HEK293 (cell line): ENCODE results near the gene PGBD2.

ENCODE experiments used
- CTCF ChIA-PET: fragments of 350-600 bp; formaldehyde crosslinking; extraction: SDS; loops from one replicate; lab custom pipeline; 2021; ENCODE audit warnings: antibody characterized with exemption; lab: Yijun Ruan, JAX
- POLR2A ChIA-PET: fragments of 300-600 bp; formaldehyde crosslinking; extraction: SDS; loops from one replicate; lab custom pipeline; 2020; ENCODE audit warnings: antibody characterized with exemption, inconsistent platforms; lab: Yijun Ruan, JAX
- H3K27ac ChIP-seq: fragments of 200-500 bp; sonication (Bioruptor generic); 2 replicates; pipeline ENCODE4 v1.5.1; 2014; ENCODE audit warnings: low read depth, low read length, control low read depth, inconsistent platforms; ENCODE audit errors: extremely low read depth
- H3K36me3 ChIP-seq, 2 experiments: fragments of 200-500 bp in 1 of 2; sonication (Bioruptor generic) in 1 of 2; 1 replicate in 1 of 2; 2 replicates in 1 of 2; pipeline ENCODE4 v1.5.1; 2014 to 2017; ENCODE audit warnings: inconsistent platforms in 2 of 2, low read length in 2 of 2; ENCODE audit not compliant: control insufficient read depth in 2 of 2, insufficient read depth in 1 of 2
- H3K4me1 ChIP-seq: fragments of 200-500 bp; sonication (Bioruptor generic); 2 replicates; pipeline ENCODE4 v1.5.1; 2014; ENCODE audit warnings: mild to moderate bottlenecking, low read length, inconsistent platforms; ENCODE audit not compliant: control insufficient read depth, insufficient read depth
- H3K4me3 ChIP-seq: 2 replicates; pipeline ENCODE4 v1.5.1; 2011; ENCODE audit warnings: low read depth, mild to moderate bottlenecking, control low read depth, low read length, moderate library complexity
- H3K9me3 ChIP-seq: fragments of 200-500 bp; sonication (Bioruptor generic); 2 replicates; pipeline ENCODE4 v1.5.1; 2014; ENCODE audit warnings: low read depth, low read length, inconsistent platforms; ENCODE audit not compliant: control insufficient read depth, insufficient read depth
- BCL11A ChIP-seq: fragments of 450-650 bp; formaldehyde crosslinking; IDR thresholded peaks from 2 replicates; pipeline ENCODE4 v1.5.1; 2016; ENCODE audit warnings: low read depth, missing biosample characterization, missing genetic modification characterization
- KLF17 ChIP-seq: fragments of 450-650 bp; formaldehyde crosslinking; IDR thresholded peaks from 2 replicates; pipeline ENCODE4 v1.5.1; 2016; ENCODE audit warnings: missing biosample characterization, missing genetic modification characterization
- KLF8 ChIP-seq: fragments of 450-650 bp; formaldehyde crosslinking; IDR thresholded peaks from 2 replicates; pipeline ENCODE4 v1.5.1; 2016; ENCODE audit warnings: missing biosample characterization, missing genetic modification characterization
- YY1 ChIP-seq: fragments of 450-650 bp; formaldehyde crosslinking; IDR thresholded peaks from 2 replicates; pipeline ENCODE4 v1.5.1; 2018; ENCODE audit warnings: missing biosample characterization, missing genetic modification characterization
- ZNF112 ChIP-seq: fragments of 450-650 bp; formaldehyde crosslinking; IDR thresholded peaks from 2 replicates; pipeline ENCODE4 v1.5.0; 2017; ENCODE audit warnings: missing biosample characterization, missing genetic modification characterization
- ZNF121 ChIP-seq: fragments of 450-650 bp; formaldehyde crosslinking; IDR thresholded peaks from 2 replicates; pipeline ENCODE4 v1.5.1; 2016; ENCODE audit warnings: missing biosample characterization, missing genetic modification characterization
- ZNF132 ChIP-seq: fragments of 450-650 bp; formaldehyde crosslinking; IDR thresholded peaks from 2 replicates; pipeline ENCODE4 v1.5.1; 2017; ENCODE audit warnings: missing biosample characterization, missing genetic modification characterization, borderline replicate concordance
- ZNF157 ChIP-seq: fragments of 450-650 bp; formaldehyde crosslinking; IDR thresholded peaks from 2 replicates; pipeline ENCODE4 v1.5.1; 2016; ENCODE audit warnings: missing biosample characterization, missing genetic modification characterization
- ZNF2 ChIP-seq: fragments of 450-650 bp; formaldehyde crosslinking; IDR thresholded peaks from 2 replicates; pipeline ENCODE4 v1.5.1; 2016; ENCODE audit warnings: missing biosample characterization, missing genetic modification characterization
- ZNF223 ChIP-seq: fragments of 450-650 bp; formaldehyde crosslinking; IDR thresholded peaks from 2 replicates; pipeline ENCODE4 v1.5.1; 2016; ENCODE audit warnings: missing biosample characterization, missing genetic modification characterization
- ZNF248 ChIP-seq: fragments of 450-650 bp; formaldehyde crosslinking; IDR thresholded peaks from 2 replicates; pipeline ENCODE4 v1.5.1; 2017; ENCODE audit warnings: missing biosample characterization, missing genetic modification characterization
- ZNF292 ChIP-seq: fragments of 450-650 bp; formaldehyde crosslinking; IDR thresholded peaks from 2 replicates; pipeline ENCODE4 v1.5.1; 2016; ENCODE audit warnings: low read depth, missing biosample characterization, missing genetic modification characterization, borderline replicate concordance
- ZNF324 ChIP-seq: fragments of 450-650 bp; formaldehyde crosslinking; IDR thresholded peaks from 2 replicates; pipeline ENCODE4 v1.5.1; 2016; ENCODE audit warnings: missing biosample characterization, missing genetic modification characterization
- ZNF366 ChIP-seq: fragments of 450-650 bp; formaldehyde crosslinking; conservative IDR thresholded peaks from 2 replicates; pipeline ENCODE4 v1.5.1; 2016; ENCODE audit warnings: missing biosample characterization, missing genetic modification characterization
- ZNF514 ChIP-seq: fragments of 450-650 bp; formaldehyde crosslinking; IDR thresholded peaks from 2 replicates; pipeline ENCODE4 v1.5.1; 2016; ENCODE audit warnings: missing biosample characterization, missing genetic modification characterization
- ZNF76 ChIP-seq: fragments of 450-650 bp; formaldehyde crosslinking; IDR thresholded peaks from 2 replicates; pipeline ENCODE4; 2016; ENCODE audit warnings: low read depth, missing biosample characterization, missing genetic modification characterization, borderline replicate concordance
- ZNF776 ChIP-seq: fragments of 450-650 bp; formaldehyde crosslinking; IDR thresholded peaks from 2 replicates; pipeline ENCODE4 v1.5.0; 2017; ENCODE audit warnings: missing biosample characterization, missing genetic modification characterization, borderline replicate concordance
- ZSCAN16 ChIP-seq: fragments of 450-650 bp; formaldehyde crosslinking; IDR thresholded peaks from 2 replicates; pipeline ENCODE4 v1.5.1; 2016; ENCODE audit warnings: missing biosample characterization, missing genetic modification characterization
- TF ChIP-seq, protein P1 (sequence below): fragments of 450-650 bp; formaldehyde crosslinking; IDR thresholded peaks from 2 replicates; pipeline ENCODE4; 2016; ENCODE audit warnings: missing biosample characterization, missing genetic modification characterization
- TF ChIP-seq, protein P2 (sequence below): fragments of 450-650 bp; formaldehyde crosslinking; IDR thresholded peaks from 2 replicates; pipeline ENCODE4 v1.5.1; 2016; ENCODE audit warnings: missing biosample characterization, missing genetic modification characterization
- TF ChIP-seq, protein P3 (sequence below): fragments of 450-650 bp; formaldehyde crosslinking; IDR thresholded peaks from 2 replicates; pipeline ENCODE4 v1.5.1; 2017; ENCODE audit warnings: missing biosample characterization, missing genetic modification characterization

PGBD2 gene

DNA sequence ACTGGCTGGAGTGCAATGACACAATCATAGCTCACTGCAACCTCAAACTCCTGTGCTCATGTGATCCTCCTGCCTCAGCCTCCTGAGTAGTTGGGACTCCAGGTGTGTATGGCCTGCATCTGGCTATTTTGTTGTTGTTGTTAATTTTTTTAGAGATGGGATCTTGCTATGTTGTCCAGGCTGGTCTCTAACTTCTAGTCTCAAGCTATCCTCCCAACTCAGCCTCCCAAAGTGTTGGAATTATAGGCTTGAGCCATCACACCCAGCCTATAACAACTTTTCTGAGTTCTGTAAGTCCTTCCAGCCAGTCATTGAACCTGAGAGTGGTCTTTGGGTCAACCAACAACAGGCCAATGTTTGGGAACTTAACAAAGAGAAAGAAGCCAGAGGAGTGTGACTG is 11.2 kb upstream of the PGBD2 start:
- Histone ChIP-seq H3K4me1 (no peaks in the 10 kb centered on the region), H3K27ac (no peak overlapping the region), H3K4me3 (no peak overlapping the region), H3K9me3 (no peaks in the 10 kb centered on the region), H3K36me3 (no peaks in the 10 kb centered on the region)
- CTCF ChIA-PET: interaction anchor here (0.7 kb wide), 1 partner anchor 14 kb away, joined by 4 read pairs; no protein-coding TSS in a partner anchor
- TF ChIP-seq, protein P1, sequence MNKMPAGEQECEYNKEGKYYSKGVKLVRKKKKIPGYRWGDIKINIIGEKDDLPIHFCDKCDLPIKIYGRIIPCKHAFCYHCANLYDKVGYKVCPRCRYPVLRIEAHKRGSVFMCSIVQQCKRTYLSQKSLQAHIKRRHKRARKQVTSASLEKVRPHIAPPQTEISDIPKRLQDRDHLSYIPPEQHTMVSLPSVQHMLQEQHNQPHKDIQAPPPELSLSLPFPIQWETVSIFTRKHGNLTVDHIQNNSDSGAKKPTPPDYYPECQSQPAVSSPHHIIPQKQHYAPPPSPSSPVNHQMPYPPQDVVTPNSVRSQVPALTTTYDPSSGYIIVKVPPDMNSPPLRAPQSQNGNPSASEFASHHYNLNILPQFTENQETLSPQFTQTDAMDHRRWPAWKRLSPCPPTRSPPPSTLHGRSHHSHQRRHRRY (tag by site-specific recombination): no peak
- TF ChIP-seq ZNF121 (tag by site-specific recombination) (0 out of 2 replicates have a peak, but pooled peaks have one; percentile 14), ZNF324 (no peak), ZNF157 (tag by site-specific recombination) (no peak)
- POLR2A ChIA-PET: no interaction called here

GRCh38 chr1:248897412-248898337 is 8.4 kb upstream of the PGBD2 start:
- CTCF ChIA-PET: interaction anchor here (0.7 kb wide), 1 partner anchor 24 kb away, joined by 3 read pairs; no protein-coding TSS in a partner anchor
- Histone ChIP-seq H3K9me3 (no peaks in the 10 kb centered on the region), H3K4me3 (no peak overlapping the region), H3K36me3 (no peaks in the 10 kb centered on the region), H3K4me1 (no peaks in the 10 kb centered on the region), H3K27ac (no peak overlapping the region)
- POLR2A ChIA-PET: no interaction called here
- TF ChIP-seq ZSCAN16 (tag by site-specific recombination) (no peak), KLF17 (tag by site-specific recombination) (no peak), ZNF132 (tag by site-specific recombination) (no peak), BCL11A (no peak), KLF8 (tag by site-specific recombination) (no peak), ZNF776 (tag by site-specific recombination) (no peak), YY1 (no peak), ZNF292 (tag by site-specific recombination) (no peak), ZNF112 (tag by site-specific recombination) (no peak), ZNF76 (tag by site-specific recombination) (no peak), ZNF223 (tag by site-specific recombination) (no peak), ZNF2 (no peak), ZNF366 (tag by site-specific recombination) (no peak), ZNF514 (tag by site-specific recombination) (no peak), ZNF248 (tag by site-specific recombination) (no peak)
- TF ChIP-seq, protein P2, sequence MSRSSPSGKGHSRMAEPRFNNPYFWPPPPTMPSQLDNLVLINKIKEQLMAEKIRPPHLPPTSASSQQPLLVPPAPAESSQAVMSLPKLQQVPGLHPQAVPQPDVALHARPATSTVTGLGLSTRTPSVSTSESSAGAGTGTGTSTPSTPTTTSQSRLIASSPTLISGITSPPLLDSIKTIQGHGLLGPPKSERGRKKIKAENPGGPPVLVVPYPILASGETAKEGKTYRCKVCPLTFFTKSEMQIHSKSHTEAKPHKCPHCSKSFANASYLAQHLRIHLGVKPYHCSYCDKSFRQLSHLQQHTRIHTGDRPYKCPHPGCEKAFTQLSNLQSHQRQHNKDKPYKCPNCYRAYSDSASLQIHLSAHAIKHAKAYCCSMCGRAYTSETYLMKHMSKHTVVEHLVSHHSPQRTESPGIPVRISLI (tag by site-specific recombination): no peak
- TF ChIP-seq, protein P3, sequence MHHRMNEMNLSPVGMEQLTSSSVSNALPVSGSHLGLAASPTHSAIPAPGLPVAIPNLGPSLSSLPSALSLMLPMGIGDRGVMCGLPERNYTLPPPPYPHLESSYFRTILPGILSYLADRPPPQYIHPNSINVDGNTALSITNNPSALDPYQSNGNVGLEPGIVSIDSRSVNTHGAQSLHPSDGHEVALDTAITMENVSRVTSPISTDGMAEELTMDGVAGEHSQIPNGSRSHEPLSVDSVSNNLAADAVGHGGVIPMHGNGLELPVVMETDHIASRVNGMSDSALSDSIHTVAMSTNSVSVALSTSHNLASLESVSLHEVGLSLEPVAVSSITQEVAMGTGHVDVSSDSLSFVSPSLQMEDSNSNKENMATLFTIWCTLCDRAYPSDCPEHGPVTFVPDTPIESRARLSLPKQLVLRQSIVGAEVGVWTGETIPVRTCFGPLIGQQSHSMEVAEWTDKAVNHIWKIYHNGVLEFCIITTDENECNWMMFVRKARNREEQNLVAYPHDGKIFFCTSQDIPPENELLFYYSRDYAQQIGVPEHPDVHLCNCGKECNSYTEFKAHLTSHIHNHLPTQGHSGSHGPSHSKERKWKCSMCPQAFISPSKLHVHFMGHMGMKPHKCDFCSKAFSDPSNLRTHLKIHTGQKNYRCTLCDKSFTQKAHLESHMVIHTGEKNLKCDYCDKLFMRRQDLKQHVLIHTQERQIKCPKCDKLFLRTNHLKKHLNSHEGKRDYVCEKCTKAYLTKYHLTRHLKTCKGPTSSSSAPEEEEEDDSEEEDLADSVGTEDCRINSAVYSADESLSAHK (tag by site-specific recombination): no peak
